Measurements from ENCODE around the gene QSOX1.

The QSOX1 gene

DNA sequence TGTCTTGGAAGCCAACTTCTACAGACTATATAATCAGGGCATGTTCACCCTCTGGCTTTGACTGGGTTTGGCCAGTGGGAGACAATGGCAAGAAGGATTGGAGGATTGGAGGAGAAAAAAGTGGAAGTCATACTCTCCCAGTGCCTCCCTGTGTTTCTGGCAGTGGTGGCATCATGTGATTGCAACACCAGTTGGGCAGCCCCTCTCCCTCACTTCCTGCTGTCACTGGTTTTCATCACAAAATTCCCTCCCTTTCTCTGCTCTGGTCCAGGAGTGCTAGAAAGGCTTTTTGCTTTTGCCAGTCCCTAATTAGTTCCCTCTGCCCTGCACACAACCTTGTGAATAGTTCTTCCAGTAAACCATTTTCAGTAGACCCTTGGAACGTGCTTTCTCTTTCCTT is 3.7 kb upstream of the QSOX1 start:
- DNase-seq: no peak

DNA sequence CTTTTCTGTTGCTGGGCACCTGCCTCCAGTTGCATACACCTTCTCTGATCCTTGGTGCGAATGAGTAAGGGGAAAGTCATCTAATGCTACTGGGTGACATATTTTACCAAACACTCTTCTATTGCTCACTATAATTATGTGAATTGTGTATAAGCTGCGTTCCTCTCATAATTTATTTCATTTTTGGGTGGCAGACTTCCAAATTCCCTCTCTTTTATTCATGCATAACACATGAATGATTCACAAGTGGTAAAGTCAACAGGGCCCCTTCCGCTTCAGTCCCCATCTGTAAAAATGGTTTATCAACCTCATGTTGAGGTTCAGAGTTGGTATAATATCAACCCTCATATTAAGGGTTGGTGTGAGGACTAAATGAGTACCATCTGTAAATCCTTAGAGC is 3.2 kb upstream of the QSOX1 start:
- DNase-seq: no peak

GRCh38 chr1:180152588-180152987 is 2.1 kb upstream of the QSOX1 start:
- no peak for DNase-seq

DNA sequence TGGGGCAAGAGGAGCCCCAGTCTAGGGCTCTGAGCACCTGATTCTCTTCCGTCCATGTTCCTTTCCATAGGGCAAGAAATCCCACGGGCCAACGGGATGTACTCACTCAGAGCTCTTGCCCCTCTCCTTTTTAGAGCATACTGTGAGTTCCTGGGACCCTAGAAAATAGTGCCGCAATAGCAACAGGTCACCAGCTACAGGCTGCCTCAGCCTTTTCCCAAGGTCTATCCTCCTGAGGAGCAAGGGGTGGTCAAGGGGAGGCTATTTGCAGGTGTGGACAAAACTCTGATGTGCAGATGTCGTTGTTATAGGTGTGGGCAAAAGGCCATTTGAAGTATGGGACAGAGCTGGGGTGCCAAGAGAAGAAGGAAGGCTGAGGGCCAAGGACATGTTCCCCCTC is 1.6 kb upstream of the QSOX1 start:
- no peak for DNase-seq

- no peak for DNase-seq
Observed at GRCh38 chr1:180154003-180154324, 705 bp upstream of the QSOX1 start.

DNA sequence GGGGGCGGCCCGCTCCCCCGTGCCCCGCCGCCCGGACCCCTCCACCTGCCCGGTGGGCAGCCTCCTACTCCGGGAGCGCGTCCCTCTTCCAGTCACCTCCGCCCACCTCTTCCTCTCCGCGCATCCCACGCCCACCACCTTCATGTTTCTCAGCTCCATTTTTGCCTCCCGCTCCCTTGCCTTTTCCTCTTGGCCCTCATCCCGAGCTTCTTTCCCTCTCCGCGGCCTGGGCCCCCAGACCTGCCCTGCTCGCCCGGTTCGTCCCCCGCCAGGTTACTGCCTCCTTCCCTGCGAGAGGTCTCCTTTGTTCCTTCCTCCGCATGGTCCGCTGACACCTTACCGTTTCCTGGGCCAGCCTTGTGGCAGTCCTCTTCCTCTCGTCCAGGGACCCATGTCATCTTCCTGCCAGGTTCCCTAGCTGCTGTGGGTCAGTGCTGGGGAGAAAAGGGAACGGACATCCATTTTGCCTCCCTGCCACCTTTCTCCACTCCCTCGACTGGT is 563 bp downstream of the QSOX1 start:
- no peak for DNase-seq

- DNase-seq: no peak
Observed at GRCh38 chr1:180156201-180156600, 1.5 kb downstream of the QSOX1 start.

GRCh38 chr1:180156631-180157091 is 2.0 kb downstream of the QSOX1 start:
- DNase-seq: no peak

DNA sequence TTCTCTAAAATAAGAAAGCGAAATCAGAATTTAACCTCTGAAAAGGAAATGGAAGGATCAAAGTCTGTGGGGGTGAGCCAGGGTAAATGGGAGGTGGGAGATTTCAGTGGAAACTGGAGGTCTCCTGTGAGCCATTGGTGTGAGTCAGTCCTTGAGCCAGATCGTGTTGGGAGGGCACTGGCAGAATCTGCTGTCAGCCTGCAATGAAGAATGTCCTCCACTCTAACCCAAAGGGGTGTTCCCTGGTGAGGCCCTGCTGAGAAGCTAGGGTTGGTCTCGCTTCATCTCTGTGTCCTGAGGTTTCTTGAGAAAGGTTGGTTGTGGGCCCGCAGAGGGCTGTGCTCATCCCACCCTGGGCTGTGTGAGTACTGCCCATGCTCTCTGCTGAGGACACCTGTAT is 2.4 kb downstream of the QSOX1 start:
- DNase-seq: no peak

DNA sequence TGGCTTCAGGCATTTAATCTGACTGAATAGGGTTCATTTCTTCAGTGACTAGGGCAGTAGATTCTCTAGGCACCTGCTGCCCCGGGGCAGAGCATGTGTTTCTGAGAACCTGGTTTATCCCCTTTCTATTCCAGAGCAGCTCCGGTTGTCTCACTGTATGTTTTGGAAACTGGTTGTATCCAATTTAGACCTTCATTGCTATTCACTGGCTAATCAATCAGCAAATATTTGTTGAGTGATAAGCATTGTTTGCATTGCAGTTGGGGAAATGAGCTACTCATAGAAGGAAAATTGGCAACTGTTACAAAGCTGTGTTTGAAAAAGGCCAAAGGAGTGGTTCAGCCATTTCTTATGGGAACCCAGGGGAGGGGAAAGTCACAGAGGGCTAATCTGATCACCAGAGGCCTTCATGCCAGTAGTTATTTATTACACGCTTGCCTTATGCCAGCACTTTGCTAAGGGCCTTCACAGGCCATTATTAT is 2.9 kb downstream of the QSOX1 start:
- DNase-seq: no peak

- no peak for DNase-seq
Observed at GRCh38 chr1:180158149-180159147, 3.8 kb downstream of the QSOX1 start.

DNA sequence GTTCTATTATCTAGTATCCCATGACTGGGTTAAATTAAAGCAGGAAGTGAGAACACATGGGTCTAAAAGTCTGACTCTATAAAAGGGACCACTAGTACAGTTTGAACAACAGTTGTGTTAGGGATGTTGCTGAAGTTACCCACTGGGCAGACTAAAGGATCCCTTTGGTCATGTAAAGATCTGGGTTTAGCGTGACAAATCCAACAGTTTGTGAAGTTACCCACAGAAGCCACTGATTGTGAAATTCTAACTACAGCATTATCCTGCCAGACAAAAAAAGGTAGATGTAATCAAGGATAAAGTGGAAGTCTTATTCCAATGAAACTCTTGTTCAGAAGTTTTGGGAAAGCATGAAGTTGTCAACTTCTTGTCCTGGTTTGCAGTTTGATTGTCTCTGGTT is 5.7 kb downstream of the QSOX1 start:
- DNase-seq: no peak

- DNase-seq: no peak
Observed at GRCh38 chr1:180163041-180163440, 8.4 kb downstream of the QSOX1 start.

DNA sequence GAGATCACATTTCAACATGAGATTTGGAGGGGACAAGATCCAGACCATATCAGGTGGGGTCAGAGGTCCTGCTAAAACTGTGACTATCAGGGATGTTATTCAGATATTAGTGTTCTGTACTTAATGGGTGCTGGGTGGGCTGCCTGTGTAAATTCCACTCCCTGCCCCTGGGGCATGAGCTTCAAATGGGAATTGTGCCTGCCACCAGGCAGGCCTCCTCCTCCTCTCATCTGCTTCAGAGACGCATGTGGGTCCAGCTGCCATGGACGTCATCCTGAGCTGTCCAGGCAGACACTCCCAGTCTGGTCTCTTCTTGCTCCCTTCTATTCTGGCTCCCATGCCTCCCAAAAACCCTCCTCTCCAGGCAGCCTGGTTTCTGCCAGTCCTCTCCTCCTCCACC is 10.4 kb downstream of the QSOX1 start:
- no peak for DNase-seq

- DNase-seq: no peak
Observed at GRCh38 chr1:180165509-180166435, 11.1 kb downstream of the QSOX1 start.

DNA sequence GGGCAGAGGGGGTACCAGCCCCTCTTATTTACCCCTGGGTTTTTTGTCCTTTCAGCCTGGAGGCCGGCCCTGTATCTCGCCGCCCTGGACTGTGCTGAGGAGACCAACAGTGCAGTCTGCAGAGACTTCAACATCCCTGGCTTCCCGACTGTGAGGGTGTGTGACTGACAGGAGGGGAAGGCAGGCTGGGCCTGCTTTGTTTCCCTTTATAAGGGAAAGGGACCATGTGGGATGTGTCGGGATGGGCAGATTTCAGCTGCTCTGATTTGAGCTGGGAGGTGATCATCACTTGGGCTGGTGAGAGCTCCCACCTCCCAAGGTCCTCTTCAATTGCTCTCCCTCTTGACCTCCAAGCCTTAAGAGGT is 11.7 kb downstream of the QSOX1 start:
- no peak for DNase-seq

GRCh38 chr1:180167021-180167701 is 12.5 kb downstream of the QSOX1 start:
- no peak for DNase-seq

- peak; percentile 85 for DNase-seq
Observed at GRCh38 chr1:180167721-180168467, 13.2 kb downstream of the QSOX1 start.

- peak; percentile 62 for DNase-seq
Observed at GRCh38 chr1:180168786-180169639, 14.3 kb downstream of the QSOX1 start.

DNA sequence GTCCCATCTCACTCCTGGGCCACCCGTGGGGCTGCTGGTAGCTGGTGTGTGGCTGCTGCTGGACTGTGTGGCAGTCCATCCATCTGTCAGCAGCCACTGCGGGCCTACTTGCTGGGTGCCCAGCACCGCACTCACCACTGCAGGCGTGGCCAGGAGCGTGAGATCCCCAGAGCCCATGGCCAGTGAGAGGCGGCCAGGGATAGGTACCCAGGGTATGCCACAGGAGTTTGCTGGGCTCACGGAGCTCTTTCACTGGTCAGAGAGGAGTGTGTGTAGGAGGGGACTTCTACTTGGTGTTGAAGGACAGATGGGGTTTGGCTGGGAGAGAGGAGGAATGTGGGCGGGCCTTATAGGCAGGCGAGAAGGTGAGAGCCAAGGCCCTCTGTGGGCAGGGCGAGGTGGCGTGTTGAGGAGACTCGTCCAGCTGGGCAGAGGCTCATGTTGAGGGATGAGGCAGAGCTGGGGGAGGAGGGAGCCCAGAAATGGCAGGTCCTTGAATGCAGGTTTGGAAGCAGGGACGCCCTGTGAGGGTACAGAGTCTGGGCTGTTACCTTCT is 15.0 kb downstream of the QSOX1 start:
- DNase-seq: no peak
